CD4-positive, alpha-beta T cell treated with Interferon alpha-2 for 1 hour (primary cell): Measurements from ENCODE around the gene AP2A2.
A peak's percentile ranks its signal among the peaks of the same experiment; 100 is the strongest.

Experiments
- DNase-seq, 2 donors: peaks; one replicate each; pipeline ENCODE4 v3.0.0-alpha.2; 2020 to 2022

The AP2A2 gene

DNA sequence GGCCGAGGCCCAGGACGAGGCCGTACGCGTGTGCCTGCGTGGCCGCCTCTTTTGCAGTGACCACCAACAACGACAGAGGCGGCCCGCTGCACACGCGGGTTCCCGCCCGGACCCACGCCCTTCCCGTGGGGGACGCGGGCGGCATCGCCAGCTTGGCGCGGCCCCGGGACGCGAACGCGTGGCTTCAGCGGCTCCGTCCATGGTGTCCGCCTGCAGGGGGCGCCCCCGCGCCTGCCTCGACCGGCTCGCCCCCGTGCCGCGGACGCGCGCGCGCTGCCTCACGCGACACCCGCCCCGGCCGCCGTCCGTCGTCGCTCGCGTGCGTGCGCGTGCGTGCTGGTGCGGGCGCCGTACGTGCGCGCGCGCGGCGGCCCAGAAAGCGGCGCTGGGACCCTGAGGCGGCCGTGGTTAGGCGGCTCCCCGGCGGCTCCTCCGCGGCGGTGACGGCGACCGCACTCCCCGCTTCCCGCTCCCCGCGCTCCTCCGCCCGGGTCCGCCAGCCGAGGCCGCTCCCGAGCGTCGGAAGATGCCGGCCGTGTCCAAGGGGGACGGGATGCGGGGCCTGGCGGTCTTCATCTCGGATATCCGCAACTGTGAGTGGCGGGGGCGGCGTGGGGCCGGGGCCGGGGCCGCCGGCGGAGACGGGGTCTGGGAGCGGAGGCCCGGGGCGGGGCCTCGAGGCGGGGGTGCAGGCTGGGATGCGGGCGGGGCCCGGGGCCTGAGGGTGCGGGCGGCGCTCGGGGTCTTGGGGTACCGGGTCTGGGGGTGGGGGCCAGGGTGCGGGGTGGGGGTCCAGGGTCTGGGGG is at the start of gene AP2A2:
Gene AP2A2, plus strand, starts transcription at position 375 of the 806 bp plus-strand sequence. Its CDS starts 152 bp downstream, at position 527.
- peak; percentile 89 to 93 for DNase-seq

- no peak for DNase-seq
These were observed 49.1 kb upstream of the AP2A2 start for GRCh38 chr11:876545-876944.

DNA sequence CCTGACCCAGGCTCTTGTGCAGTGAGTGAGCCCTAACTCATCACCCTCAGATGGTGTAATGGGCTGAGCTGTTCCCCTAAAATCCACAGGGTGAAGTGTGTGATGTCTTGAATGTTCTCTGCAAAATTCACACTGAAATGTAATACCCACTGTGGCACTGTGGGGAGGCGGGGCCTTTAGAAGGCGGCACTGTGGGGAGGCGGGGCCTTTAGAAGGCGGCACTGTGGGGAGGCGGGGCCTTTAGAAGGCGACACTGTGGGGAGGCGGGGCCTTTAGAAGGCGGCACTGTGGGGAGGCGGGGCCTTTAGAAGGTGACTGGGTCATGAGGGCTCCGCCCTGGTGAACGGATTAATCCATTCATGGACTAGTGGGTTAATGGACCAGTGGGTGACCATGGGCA is 48.1 kb upstream of the AP2A2 start:
- peak in 1 of 2 donors; percentile 13 for DNase-seq

DNA sequence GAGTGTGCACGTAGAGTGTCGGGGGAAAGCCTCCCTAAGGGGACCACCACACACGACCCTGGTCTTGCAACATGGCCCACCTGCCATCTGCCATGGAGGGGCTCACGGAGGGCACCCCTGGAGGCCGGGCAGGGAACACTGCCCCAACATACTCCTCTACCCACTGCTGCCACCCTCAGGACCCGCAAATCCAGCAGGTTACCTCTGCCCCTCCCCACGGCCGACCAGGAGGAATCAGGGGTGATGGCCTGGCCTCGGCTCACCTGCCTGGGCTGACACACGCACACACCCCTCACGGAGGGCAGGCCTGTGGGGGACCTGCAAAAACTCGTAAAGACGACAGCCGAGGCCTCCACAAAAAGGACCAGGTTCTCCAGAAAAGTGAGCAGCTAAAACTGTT is 45.2 kb upstream of the AP2A2 start:
- no peak for DNase-seq

DNA sequence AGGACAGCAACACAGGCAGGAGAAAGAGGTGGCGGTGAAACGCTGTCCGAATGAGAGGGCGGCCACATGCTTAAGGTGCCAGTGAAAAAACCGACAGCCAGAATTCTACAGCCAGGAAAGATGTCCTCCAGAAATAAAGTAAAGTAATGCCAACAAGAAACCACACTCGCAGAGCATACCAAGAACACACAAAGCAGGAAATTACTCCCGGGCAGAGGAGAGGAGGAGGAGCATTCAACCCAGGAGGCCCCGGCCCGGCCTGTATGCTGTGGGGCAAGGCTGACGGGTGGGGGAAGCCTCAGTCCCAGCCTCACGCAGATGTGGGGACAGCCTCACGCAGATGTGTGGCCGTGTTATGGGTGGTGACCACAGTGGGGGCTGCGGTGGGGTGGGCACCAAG is 43.1 kb upstream of the AP2A2 start:
- no peak for DNase-seq

DNA sequence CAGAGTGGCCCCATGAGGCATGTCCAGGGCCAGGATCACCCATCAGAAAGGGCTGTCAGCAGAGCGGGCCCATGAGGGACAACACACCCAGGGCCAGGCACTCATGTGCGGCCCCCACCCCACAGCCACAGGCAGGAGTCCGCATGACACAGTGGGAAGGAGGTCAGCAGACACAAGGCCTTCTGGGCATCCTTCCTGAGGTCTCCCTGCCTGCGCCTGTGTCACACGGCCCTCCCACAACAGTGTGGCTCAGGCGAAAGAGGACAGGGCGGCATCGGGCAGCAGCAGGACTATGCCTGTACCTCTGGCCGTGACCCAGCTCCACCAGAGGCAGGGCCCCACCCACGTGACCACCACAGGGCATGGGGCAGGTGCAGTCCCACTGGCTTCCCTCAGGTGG is 42.1 kb upstream of the AP2A2 start:
- DNase-seq = no peak

GRCh38 chr11:884578-885070 is 41.0 kb upstream of the AP2A2 start:
- no peak for DNase-seq

DNA sequence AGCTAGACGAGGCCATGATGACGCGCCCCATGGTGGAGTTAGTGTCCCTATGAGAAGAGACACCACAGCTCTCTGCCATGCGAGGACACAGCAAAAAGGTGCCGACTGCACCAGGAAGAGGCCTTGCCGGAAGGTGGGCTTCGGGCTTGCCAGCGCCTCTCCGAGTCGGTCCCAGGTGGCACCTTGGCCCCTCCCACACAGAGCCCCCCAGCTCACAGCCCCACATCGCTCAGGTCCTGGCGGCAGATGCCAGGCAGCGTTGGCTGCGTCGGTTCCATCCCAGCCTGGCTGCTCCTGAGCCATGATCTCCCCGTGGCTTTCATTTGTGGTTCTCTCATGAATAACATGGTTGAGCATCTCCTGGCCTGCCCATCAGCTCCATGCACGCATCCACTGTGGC is 39.1 kb upstream of the AP2A2 start:
- no peak for DNase-seq

DNA sequence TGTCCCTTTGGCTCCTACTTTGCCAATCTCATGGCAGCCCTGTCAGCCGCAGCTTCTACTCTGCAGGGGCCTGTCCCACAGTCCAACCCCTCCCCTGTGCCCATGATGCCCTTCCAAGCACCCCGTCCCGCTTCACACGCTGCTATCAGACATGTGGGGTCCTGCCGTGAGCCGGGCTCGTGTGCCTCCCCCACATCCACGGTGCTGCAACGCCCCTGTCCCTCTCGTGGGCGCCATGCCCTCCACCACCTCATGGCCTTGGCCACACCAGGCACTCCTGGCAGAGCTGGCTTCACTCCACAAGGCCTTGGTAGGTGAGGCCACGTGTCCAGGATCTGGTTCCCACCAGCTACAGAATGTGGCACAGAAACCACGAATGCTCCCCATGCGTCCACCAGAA is 38.1 kb upstream of the AP2A2 start:
- DNase-seq = no peak

GRCh38 chr11:888310-889212 is 37.1 kb upstream of the AP2A2 start:
- no peak for DNase-seq

GRCh38 chr11:889257-889656 is 36.4 kb upstream of the AP2A2 start:
- DNase-seq = no peak

GRCh38 chr11:889687-890475 is 35.8 kb upstream of the AP2A2 start:
- DNase-seq = no peak

GRCh38 chr11:890794-891540 is 34.7 kb upstream of the AP2A2 start:
- no peak for DNase-seq

DNA sequence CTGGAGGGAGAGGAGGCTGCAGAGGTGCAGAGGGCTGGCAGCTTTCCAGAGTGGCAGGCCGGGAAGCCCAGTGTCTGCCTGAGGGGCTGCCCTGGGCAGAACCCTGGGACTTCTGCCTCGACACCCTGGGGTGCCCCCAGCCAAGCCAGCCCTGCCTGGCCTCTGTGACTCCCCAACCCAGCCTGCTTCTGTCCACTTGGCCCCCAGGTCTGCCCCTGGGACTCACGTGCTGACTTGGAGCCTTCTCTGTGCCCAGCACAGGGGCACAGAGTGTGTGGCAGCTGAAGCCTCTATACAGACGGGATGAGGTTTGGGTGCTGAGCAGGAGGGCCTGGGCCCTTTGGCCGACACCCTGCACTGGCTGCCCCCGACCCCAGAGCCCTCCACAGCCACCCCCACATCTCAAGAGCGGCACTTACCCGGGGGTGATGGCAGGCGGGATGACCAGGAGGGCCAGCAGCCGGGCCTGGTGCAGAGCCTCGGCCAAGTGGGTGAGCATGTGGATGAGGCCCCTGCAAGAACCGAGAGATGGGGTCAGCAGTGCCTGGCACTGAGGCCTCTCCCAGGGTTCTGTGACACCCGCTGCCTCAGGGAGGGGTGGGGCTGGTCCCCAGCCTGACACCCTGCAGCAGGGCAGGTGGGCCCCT is 32.5 kb upstream of the AP2A2 start:
- DNase-seq = no peak

DNA sequence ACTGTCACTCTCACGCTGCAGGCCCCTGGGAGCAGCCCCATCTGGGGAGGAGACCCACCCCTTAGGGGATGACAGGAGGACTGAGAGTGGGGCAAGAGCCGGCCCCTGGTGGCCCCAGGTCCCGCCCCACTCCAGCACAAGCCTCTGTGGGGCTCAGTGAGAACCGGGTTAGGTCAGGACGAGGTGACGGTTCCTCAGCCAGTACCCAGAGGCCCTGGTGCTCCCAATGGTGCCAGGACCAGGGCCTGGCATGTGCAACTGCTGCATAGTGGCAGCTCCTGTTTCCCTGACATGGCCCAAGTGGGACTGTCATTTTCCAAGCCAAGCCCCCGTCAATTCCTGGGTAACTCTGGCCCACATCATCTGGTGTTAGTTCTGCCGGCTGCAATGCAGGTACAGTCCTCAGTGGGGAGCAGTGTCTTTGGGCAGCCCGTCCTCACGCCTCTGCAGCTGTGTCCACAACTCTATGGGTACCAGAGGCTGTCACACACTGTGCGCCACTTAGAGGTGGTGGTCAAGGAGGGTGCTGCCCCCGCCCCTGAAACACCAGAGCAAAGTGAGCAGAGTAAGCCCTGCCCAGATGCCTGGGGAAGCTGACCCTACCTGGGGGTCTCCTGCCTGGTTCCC is 31.0 kb upstream of the AP2A2 start:
- DNase-seq = no peak

- DNase-seq = no peak
These were observed 30.1 kb upstream of the AP2A2 start for GRCh38 chr11:895331-896110.

GRCh38 chr11:897253-898142 is 28.2 kb upstream of the AP2A2 start:
- DNase-seq = no peak

- DNase-seq = no peak
These were observed 27.5 kb upstream of the AP2A2 start for GRCh38 chr11:898143-898511.

DNA sequence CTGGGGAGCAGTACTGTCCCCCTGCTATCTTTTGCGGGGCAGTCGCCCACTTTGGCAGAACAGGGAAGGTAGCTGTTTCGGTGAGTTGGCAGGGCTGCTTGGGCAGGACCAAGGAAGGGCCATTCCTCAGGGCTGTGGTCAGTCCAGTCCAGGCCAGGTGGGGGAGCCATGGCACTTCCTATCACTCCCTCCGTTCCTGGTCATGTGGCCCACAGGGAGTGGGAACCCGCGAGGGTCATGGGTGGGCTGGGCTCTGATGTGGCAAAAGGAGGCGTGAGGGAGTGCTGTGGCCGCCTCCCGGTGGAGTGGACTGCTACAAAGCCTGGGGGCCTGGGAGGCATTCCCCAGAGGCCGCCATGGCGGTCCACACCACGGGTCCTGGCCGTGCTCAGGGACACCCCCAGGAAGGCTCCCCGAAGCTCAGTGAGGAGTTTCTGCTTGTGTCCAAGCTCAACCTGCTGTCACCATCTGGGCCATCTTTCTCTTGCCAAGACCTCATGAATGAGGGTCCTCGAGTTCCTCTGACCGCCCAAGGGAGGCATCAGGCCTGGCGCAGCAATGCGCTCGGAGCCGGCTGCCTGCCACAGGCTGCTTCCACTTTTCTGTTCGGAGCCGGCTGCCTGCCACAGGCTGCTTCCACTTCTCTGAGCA is 27.0 kb upstream of the AP2A2 start:
- no peak for DNase-seq
